ENCODE results near the gene SUFU. TPM values are rescaled to one million over a fixed set of nuclear protein-coding genes. Genes with fewer than 3 reads are reported as not detected.
A peak's percentile ranks its signal among the peaks of the same experiment; 100 is the strongest.

Gene SUFU
- total RNA-seq, 2 experiments from 2014 or later, result 8.5 to 8.8 TPM

DNA sequence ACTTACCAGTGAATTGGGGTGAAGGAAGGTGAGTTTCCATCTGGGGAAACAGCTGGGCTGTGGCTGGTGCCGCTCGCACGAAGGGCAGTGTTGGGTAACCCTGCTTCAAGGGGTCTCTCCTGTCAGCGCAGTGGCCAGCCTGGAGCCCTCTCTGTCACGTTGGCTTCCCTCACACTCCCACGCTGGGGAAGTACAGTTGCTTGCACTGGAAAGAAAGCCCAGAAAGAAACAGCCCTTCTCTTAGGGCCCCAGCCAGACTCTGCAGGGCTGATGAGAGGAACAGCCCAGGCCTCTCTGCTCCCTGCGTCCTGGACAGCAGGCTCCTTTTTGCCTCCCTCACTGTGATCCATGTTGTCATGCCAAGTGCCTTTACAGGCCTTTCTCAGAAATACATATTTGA, 100.2 kb downstream of the SUFU start:
- Mint-ChIP-seq H3K4me1 (ENCODE audit: low read depth) (peaks cover 11% of the 10 kb centered on the region), H3K27me3 (no peaks in the 10 kb centered on the region), H3K27ac (no peak overlapping the region), H3K9me3 (no peaks in the 10 kb centered on the region), H3K36me3 (ENCODE audit: low read depth) (no peaks in the 10 kb centered on the region), H3K4me3 (no peak overlapping the region)
- DNase-seq, result no peak
- no peak for ATAC-seq
- POLR2A ChIA-PET, result no interaction called here
- TF ChIP-seq, protein P1, sequence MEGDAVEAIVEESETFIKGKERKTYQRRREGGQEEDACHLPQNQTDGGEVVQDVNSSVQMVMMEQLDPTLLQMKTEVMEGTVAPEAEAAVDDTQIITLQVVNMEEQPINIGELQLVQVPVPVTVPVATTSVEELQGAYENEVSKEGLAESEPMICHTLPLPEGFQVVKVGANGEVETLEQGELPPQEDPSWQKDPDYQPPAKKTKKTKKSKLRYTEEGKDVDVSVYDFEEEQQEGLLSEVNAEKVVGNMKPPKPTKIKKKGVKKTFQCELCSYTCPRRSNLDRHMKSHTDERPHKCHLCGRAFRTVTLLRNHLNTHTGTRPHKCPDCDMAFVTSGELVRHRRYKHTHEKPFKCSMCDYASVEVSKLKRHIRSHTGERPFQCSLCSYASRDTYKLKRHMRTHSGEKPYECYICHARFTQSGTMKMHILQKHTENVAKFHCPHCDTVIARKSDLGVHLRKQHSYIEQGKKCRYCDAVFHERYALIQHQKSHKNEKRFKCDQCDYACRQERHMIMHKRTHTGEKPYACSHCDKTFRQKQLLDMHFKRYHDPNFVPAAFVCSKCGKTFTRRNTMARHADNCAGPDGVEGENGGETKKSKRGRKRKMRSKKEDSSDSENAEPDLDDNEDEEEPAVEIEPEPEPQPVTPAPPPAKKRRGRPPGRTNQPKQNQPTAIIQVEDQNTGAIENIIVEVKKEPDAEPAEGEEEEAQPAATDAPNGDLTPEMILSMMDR (IDR thresholded peaks at IDR 0.05), result no peak
- CTCF ChIA-PET, result interaction anchor here (1.7 to 1.9 kb wide), 2 partner anchors 11 to 66 kb away, joined by 3 to 5 read pairs; no protein-coding TSS in a partner anchor
- intact Hi-C loops (cut with micrococcal nuclease), result no loop called here

DNA sequence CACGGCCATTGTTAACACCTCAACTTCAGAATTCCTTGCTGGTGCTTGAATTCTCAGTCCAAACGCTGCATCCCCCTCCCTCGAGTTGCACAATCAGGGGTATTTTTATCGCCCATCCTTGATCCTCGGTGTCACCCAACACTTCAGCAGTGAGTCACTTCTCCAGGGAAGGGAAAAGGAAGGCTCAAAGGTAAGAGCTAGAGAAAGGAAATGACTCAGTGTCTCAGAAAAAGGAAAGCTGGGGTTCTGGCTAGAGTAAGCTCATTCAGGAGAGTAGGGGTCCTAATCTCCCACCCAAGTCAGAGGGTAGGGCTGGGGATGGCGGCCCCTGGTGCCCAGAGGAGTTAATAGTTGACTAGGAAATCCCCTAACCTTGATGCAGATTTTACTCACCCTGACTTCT, 100.7 kb downstream of the SUFU start:
- no peak overlapping the region for H3K4me3 Mint-ChIP-seq
- H3K36me3 Mint-ChIP-seq (ENCODE audit: low read depth), result no peaks in the 10 kb centered on the region
- peaks cover 12% of the 10 kb centered on the region for H3K4me1 Mint-ChIP-seq (ENCODE audit: low read depth)
- ChIA-PET CTCF (interaction anchor here (1.5 to 1.9 kb wide), 3 partner anchors 11 to 66 kb away, joined by 3 to 6 read pairs (median 5); no protein-coding TSS in a partner anchor), POLR2A (no interaction called here)
- TF ChIP-seq, protein P1 (IDR thresholded peaks at IDR 0.05), result no peak
- intact Hi-C loops (cut with micrococcal nuclease), result no loop called here
- H3K27ac Mint-ChIP-seq, result peak overlapping the region; percentile 34
- no peak for ATAC-seq
- no peaks in the 10 kb centered on the region for H3K9me3 Mint-ChIP-seq
- no peak for DNase-seq
- no peaks in the 10 kb centered on the region for H3K27me3 Mint-ChIP-seq

DNA sequence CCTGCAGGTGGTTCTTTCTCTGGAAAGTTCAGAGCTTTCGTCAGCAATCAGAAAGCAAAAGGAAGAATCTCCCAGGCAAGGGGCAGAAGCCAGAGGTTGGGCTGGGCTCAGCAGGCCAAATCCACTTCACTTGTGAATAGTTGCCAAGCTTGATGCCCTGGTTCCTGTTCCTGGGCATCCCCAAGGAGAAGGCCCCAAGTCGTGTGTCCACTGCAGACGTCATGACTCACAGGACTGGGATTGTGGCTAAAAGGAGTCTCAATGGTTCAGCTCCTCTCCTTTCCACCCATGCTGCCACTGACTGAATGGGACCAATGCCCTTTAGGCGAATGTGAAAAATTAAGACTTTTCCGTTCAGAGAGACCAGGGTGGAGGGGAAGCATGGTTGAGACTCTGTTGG, 101.9 kb downstream of the SUFU start:
- H3K4me3 Mint-ChIP-seq, result no peak overlapping the region
- TF ChIP-seq, protein P1 (IDR thresholded peaks at IDR 0.05), result no peak
- H3K27me3 Mint-ChIP-seq, result no peaks in the 10 kb centered on the region
- H3K4me1 Mint-ChIP-seq (ENCODE audit: low read depth), result peaks cover 16% of the 10 kb centered on the region
- ChIA-PET CTCF (interaction anchor here (1.3 to 1.9 kb wide), 4 partner anchors 8 to 64 kb away, joined by 3 to 6 read pairs (median 4); no protein-coding TSS in a partner anchor), POLR2A (no interaction called here)
- H3K27ac Mint-ChIP-seq, result no peak overlapping the region
- no peaks in the 10 kb centered on the region for H3K9me3 Mint-ChIP-seq
- no peak for ATAC-seq
- no peaks in the 10 kb centered on the region for H3K36me3 Mint-ChIP-seq (ENCODE audit: low read depth)
- no peak for DNase-seq
- intact Hi-C loops (cut with micrococcal nuclease), result no loop called here

GRCh38 chr10:102608487-102608886, 104.7 kb downstream of the SUFU start:
- intact Hi-C loops (cut with micrococcal nuclease), result no loop called here
- Mint-ChIP-seq H3K4me1 (ENCODE audit: low read depth) (peaks cover 40% of the 10 kb centered on the region), H3K27ac (no peak overlapping the region)

GRCh38 chr10:102610441-102610887, 106.7 kb downstream of the SUFU start:
- ATAC-seq (no peak), DNase-seq (no peak)
- no peak overlapping the region for H3K4me3 Mint-ChIP-seq
- intact Hi-C loops (cut with micrococcal nuclease), result no loop called here
- H3K27me3 Mint-ChIP-seq, result no peaks in the 10 kb centered on the region
- no peaks in the 10 kb centered on the region for H3K36me3 Mint-ChIP-seq (ENCODE audit: low read depth)
- no peaks in the 10 kb centered on the region for H3K9me3 Mint-ChIP-seq
- no peak overlapping the region for H3K27ac Mint-ChIP-seq
- TF ChIP-seq, protein P1 (IDR thresholded peaks at IDR 0.05), result no peak
- POLR2A ChIA-PET, result no interaction called here
- CTCF ChIA-PET, result interaction anchor here (1.0 to 2.4 kb wide), 2 partner anchors 8 to 106 kb away, joined by 3 to 8 read pairs; partner anchors contain the start of gene SUFU
- peaks cover 38% of the 10 kb centered on the region for H3K4me1 Mint-ChIP-seq (ENCODE audit: low read depth)

More at GRCh38 chr10:102608487-102608886, 104.7 kb downstream of the SUFU start:
- CTCF ChIA-PET, result interaction anchor here (1.0 to 1.3 kb wide), 3 partner anchors 8 to 257 kb away, joined by 3 to 4 read pairs (median 4); no protein-coding TSS in a partner anchor
- Mint-ChIP-seq H3K36me3 (ENCODE audit: low read depth) (no peaks in the 10 kb centered on the region), H3K27me3 (no peaks in the 10 kb centered on the region), H3K4me3 (no peak overlapping the region), H3K9me3 (no peaks in the 10 kb centered on the region)
- no peak for ATAC-seq
- POLR2A ChIA-PET, result interaction anchor here (1.0 kb wide), 1 partner anchor 10 kb away, joined by 4 read pairs; no protein-coding TSS in a partner anchor
- TF ChIP-seq, protein P1 (IDR thresholded peaks at IDR 0.05), result no peak
- DNase-seq, result peak; percentile 31

Measured in activated CD8-positive, alpha-beta T cell treated with anti-CD3 and anti-CD28 coated beads for 36 hours (primary cell).